Nephron progenitor cell (in vitro differentiated cells): Measurements from ENCODE around the gene RUSF1.

ENCODE experiments used
- DNase-seq: peaks from one replicate; pipeline ENCODE4 v3.0.0; 2021
- H3K27ac Mint-ChIP-seq: 2 replicates; pipeline ENCODE4 v1.8.0; 2021; ENCODE audit warnings: mild to moderate bottlenecking, moderate library complexity, mixed read lengths
- H3K27me3 Mint-ChIP-seq: 2 replicates; pipeline ENCODE4 v1.8.0; 2021; ENCODE audit warnings: mild to moderate bottlenecking, low read depth, mixed read lengths; ENCODE audit not compliant: poor library complexity
- H3K36me3 Mint-ChIP-seq: 2 replicates; pipeline ENCODE4 v1.8.0; 2021; ENCODE audit warnings: low read depth, mixed read lengths
- H3K4me1 Mint-ChIP-seq: 2 replicates; pipeline ENCODE4 v1.8.0; 2021; ENCODE audit warnings: mixed read lengths
- H3K4me3 Mint-ChIP-seq: 2 replicates; pipeline ENCODE4 v1.8.0; 2021; ENCODE audit warnings: mild to moderate bottlenecking, moderate library complexity, mixed read lengths
- H3K9me3 Mint-ChIP-seq: 2 replicates; pipeline ENCODE4 v1.8.0; 2021; ENCODE audit warnings: mild to moderate bottlenecking, moderate library complexity, mixed read lengths
- CTCF ChIP-seq: fragments of 200-600 bp; sonication (generic); IDR thresholded peaks from 2 replicates; pipeline ENCODE4 v1.5.0; 2021; ENCODE audit warnings: antibody characterized with exemption

Gene RUSF1

GRCh38 chr16:31535737-31536136 is 27.5 kb upstream of the RUSF1 start:
- Mint-ChIP-seq H3K36me3 (no peaks in the 10 kb centered on the region), H3K27me3 (peaks cover 34% of the 10 kb centered on the region), H3K9me3 (peaks cover 33% of the 10 kb centered on the region), H3K4me1 (no peaks in the 10 kb centered on the region), H3K4me3 (no peak overlapping the region), H3K27ac (no peak overlapping the region)
- TF ChIP-seq CTCF, result no peak
- DNase-seq, result no peak

- Mint-ChIP-seq H3K4me3 (no peak overlapping the region), H3K27ac (no peak overlapping the region), H3K4me1 (peaks cover 13% of the 10 kb centered on the region), H3K27me3 (peaks cover 24% of the 10 kb centered on the region), H3K36me3 (no peaks in the 10 kb centered on the region), H3K9me3 (peaks cover 9% of the 10 kb centered on the region)
- DNase-seq, result no peak
- TF ChIP-seq CTCF, result no peak
These were observed 24.7 kb upstream of the RUSF1 start for GRCh38 chr16:31532896-31533295.

DNA sequence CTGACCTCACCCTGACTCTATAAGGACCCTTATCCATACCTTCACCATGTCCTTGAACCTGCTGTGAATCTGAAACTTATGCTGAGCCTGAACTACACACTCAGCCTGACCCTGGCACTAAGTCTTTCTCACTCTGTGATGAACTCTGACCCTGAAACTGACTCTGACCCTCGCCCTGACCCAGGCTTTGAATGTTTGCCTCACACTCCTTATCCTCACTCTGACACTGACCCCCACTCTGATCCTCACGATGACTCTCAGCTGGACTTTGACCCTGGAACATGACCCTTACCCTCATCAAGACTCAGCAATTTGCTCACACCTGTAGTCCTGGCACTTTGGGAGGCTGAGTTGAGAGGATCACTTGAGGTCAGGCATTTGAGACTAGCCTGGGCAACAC is 23.9 kb upstream of the RUSF1 start:
- DNase-seq, result no peak
- H3K27me3 Mint-ChIP-seq, result peaks cover 21% of the 10 kb centered on the region
- no peak for TF ChIP-seq CTCF
- H3K9me3 Mint-ChIP-seq, result peaks cover 7% of the 10 kb centered on the region
- H3K4me1 Mint-ChIP-seq, result peaks cover 13% of the 10 kb centered on the region
- no peak overlapping the region for H3K4me3 Mint-ChIP-seq
- H3K36me3 Mint-ChIP-seq, result no peaks in the 10 kb centered on the region
- H3K27ac Mint-ChIP-seq, result no peak overlapping the region

DNA sequence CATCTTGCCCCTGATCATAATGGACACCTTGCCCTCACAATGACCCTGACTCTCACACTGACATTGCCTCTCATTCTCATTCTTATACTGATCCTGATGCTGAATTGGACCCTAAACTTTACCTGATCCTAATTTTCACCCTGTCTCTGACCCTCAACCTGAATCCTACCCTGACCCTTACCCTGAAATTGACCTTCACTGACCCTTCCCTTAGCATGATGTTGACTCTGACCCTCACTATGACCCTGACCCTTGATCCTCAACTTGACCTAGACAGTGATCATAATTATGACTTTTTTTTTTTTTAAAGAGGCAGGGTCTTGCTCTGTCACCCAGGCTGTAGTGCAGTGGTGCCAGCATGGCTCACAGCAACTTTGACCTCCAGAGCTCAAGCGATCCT is 22.9 kb upstream of the RUSF1 start:
- Mint-ChIP-seq H3K27me3 (peaks cover 18% of the 10 kb centered on the region), H3K4me1 (peaks cover 13% of the 10 kb centered on the region), H3K4me3 (no peak overlapping the region), H3K9me3 (peaks cover 6% of the 10 kb centered on the region), H3K36me3 (no peaks in the 10 kb centered on the region), H3K27ac (no peak overlapping the region)
- TF ChIP-seq CTCF, result no peak
- no peak for DNase-seq

- no peak for TF ChIP-seq CTCF
- no peak overlapping the region for H3K27ac Mint-ChIP-seq
- H3K9me3 Mint-ChIP-seq, result no peaks in the 10 kb centered on the region
- H3K4me1 Mint-ChIP-seq, result peaks cover 13% of the 10 kb centered on the region
- no peaks in the 10 kb centered on the region for H3K36me3 Mint-ChIP-seq
- peak overlapping the region; percentile 78 for H3K4me3 Mint-ChIP-seq
- DNase-seq, result no peak
- H3K27me3 Mint-ChIP-seq, result peaks cover 14% of the 10 kb centered on the region
These were observed 22.2 kb upstream of the RUSF1 start for GRCh38 chr16:31530405-31530804.

- no peak overlapping the region for H3K27ac Mint-ChIP-seq
- no peak for TF ChIP-seq CTCF
- H3K36me3 Mint-ChIP-seq, result no peaks in the 10 kb centered on the region
- H3K27me3 Mint-ChIP-seq, result peaks cover 15% of the 10 kb centered on the region
- peak overlapping the region; percentile 78 for H3K4me3 Mint-ChIP-seq
- DNase-seq, result no peak
- H3K4me1 Mint-ChIP-seq, result peaks cover 13% of the 10 kb centered on the region
- H3K9me3 Mint-ChIP-seq, result no peaks in the 10 kb centered on the region
These were observed 21.7 kb upstream of the RUSF1 start for GRCh38 chr16:31529937-31530312.
